K562 (cell line): ENCODE measurements around the gene FCSK. TPM values are rescaled to one million over a fixed set of nuclear protein-coding genes. Genes with fewer than 3 reads are reported as not detected.

Source experiments
- ATAC-seq: fragments of 200-7000 bp; cut with Tn5 transposase; 3 replicates; pipeline ENCODE4 v1.9.1; 2020; ENCODE audit warnings: moderate library complexity
- BruUV-seq: library from RNA; stranded (reverse); fragments of 400-500 nt; replicated peaks from 2 replicates; lab custom pipeline; 2021; lab: Mats Ljungman, UMichigan
- CTCF ChIA-PET: fragments of 300-600 bp; formaldehyde crosslinking; extraction: SDS; loops from one replicate; lab custom pipeline; 2021; ENCODE audit warnings: low intra/inter-chr PET ratio; lab: Yijun Ruan, JAX
- POLR2A ChIA-PET: fragments of 300-600, 350-650 bp; sonication (Branson Sonifier 250); formaldehyde crosslinking; extraction: SDS; loops from one replicate; lab custom pipeline; 2021; ENCODE audit warnings: antibody characterized with exemption, inconsistent platforms; lab: Yijun Ruan, JAX
- DNase-seq, 4 experiments: peaks; one replicate each; pipeline versions ENCODE4 v3.0.0 to v3.0.0-alpha.2; 2011 to 2018; ENCODE audit warnings: low spot score in 3 of 4, mixed read lengths in 3 of 4; ENCODE audit errors: extremely low read depth in 1 of 4
- FAIRE-seq: peaks from 2 replicates; lab custom pipeline; 2011; peaks lifted over from hg19 to GRCh38; lab: Jason Lieb, UNC
- H2AFZ ChIP-seq: 2 replicates; pipeline ENCODE4 v1.6.0; 2011; ENCODE audit warnings: low read depth, low read length, control low read depth, inconsistent platforms
- H3K27ac ChIP-seq: fragments of 200-600 bp; 3 replicates; pipeline ENCODE4 v1.8.0; 2011; ENCODE audit warnings: low read depth, mild to moderate bottlenecking, control low read depth, inconsistent platforms, low read length, moderate library complexity, mixed read lengths; ENCODE audit errors: extremely low read depth
- H3K27me3 ChIP-seq, 2 experiments: fragments of 300-600 bp in 1 of 2; 2 replicates in 1 of 2; 3 replicates in 1 of 2; pipeline versions ENCODE4 v1.6.0 to v1.8.0; 2011; ENCODE audit warnings: inconsistent platforms in 2 of 2, low read length in 2 of 2, mild to moderate bottlenecking in 1 of 2, mixed read lengths in 1 of 2, moderate library complexity in 1 of 2; ENCODE audit not compliant: control insufficient read depth in 2 of 2, insufficient read depth in 2 of 2
- H3K36me3 ChIP-seq: fragments of 300-600 bp; 3 replicates; pipeline ENCODE4 v1.8.0; 2011; ENCODE audit warnings: mild to moderate bottlenecking, low read length, inconsistent platforms; ENCODE audit not compliant: control insufficient read depth, insufficient read depth
- H3K4me1 ChIP-seq, 2 experiments: fragments of 200-600 bp in 1 of 2; replicated peaks in 1 of 2; 2 replicates in 1 of 2; 3 replicates in 1 of 2; pipeline versions ENCODE4 v1.5.1 to v1.8.0; 2011; ENCODE audit warnings: inconsistent platforms in 2 of 2, low read length in 2 of 2, mild to moderate bottlenecking in 1 of 2, mixed read lengths in 1 of 2, moderate library complexity in 1 of 2; ENCODE audit not compliant: control insufficient read depth in 2 of 2, insufficient read depth in 2 of 2
- H3K4me2 ChIP-seq: 2 replicates; pipeline ENCODE4 v1.6.1; 2011; ENCODE audit warnings: low read length, control low read depth, inconsistent platforms, mixed read lengths; ENCODE audit not compliant: insufficient read depth
- H3K4me3 ChIP-seq: fragments of 200-600 bp; sonication (generic), shearing (Covaris generic); 2 replicates; pipeline ENCODE4 v1.5.1; 2016; ENCODE audit warnings: control low read depth, inconsistent platforms
- H3K79me2 ChIP-seq: fragments of 200-600 bp; 3 replicates; pipeline ENCODE4 v1.8.0; 2011; ENCODE audit warnings: low read length, inconsistent platforms; ENCODE audit not compliant: control insufficient read depth, insufficient read depth
- H3K9ac ChIP-seq, 2 experiments: 2 replicates each; pipeline versions ENCODE4 v1.6.0 to v1.6.1; 2011; ENCODE audit warnings: low read depth in 2 of 2, low read length in 2 of 2, control low read depth in 1 of 2, inconsistent platforms in 1 of 2, mild to moderate bottlenecking in 1 of 2, mixed read lengths in 1 of 2; ENCODE audit not compliant: insufficient read depth in 1 of 2
- H3K9me1 ChIP-seq: one replicate; pipeline ENCODE4 v1.6.0; 2011; ENCODE audit warnings: inconsistent platforms, mild to moderate bottlenecking, low read length, moderate library complexity; ENCODE audit not compliant: control insufficient read depth, insufficient read depth
- H3K9me3 ChIP-seq: replicated peaks from 2 replicates; pipeline ENCODE4 v1.5.1; 2011; ENCODE audit warnings: low read depth, low read length, inconsistent platforms; ENCODE audit not compliant: control insufficient read depth, insufficient read depth
- H4K20me1 ChIP-seq: replicated peaks from 2 replicates; pipeline ENCODE4 v1.6.1; 2011; ENCODE audit warnings: low read length, inconsistent platforms, mixed read lengths; ENCODE audit not compliant: control insufficient read depth, insufficient read depth
- CHCHD3 ChIP-seq: fragments of 250-450 bp; sonication (Bioruptor Pico); IDR thresholded peaks from 2 replicates; pipeline ENCODE4 v2.1.2; 2022; ENCODE audit warnings: mild to moderate bottlenecking
- HDAC2 ChIP-seq: fragments of 450-650 bp; IDR thresholded peaks from 2 replicates; pipeline ENCODE4 v1.6.1; 2016; ENCODE audit warnings: mild to moderate bottlenecking
- HNRNPLL ChIP-seq: fragments of 200-400 bp; formaldehyde crosslinking; IDR thresholded peaks from 2 replicates; pipeline ENCODE4 v1.6.1; 2017; ENCODE audit warnings: low read length, low read depth, mild to moderate bottlenecking; ENCODE audit not compliant: poor library complexity, severe bottlenecking
- HOXB6 ChIP-seq: fragments of 250-450 bp; sonication (Bioruptor Pico); IDR thresholded peaks from 2 replicates; pipeline ENCODE4 v1.5.1; 2022; ENCODE audit warnings: mild to moderate bottlenecking, borderline replicate concordance
- IRF2 ChIP-seq: sonication (generic); formaldehyde crosslinking; IDR thresholded peaks from 2 replicates; pipeline ENCODE4 v1.8.1; 2022; ENCODE audit warnings: mild to moderate bottlenecking, missing genetic modification reagents
- MTA1 ChIP-seq: fragments of 450-650 bp; IDR thresholded peaks from 2 replicates; pipeline ENCODE4 v1.6.1; 2017; ENCODE audit warnings: borderline replicate concordance
- TEAD2 ChIP-seq: fragments of 450-650 bp; IDR thresholded peaks from 2 replicates; pipeline ENCODE4 v1.6.1; 2016; ENCODE audit warnings: missing genetic modification characterization, control low read depth, missing compliant biosample characterization
- ZEB2 ChIP-seq: fragments of 450-650 bp; IDR thresholded peaks from 2 replicates; pipeline ENCODE4 v1.6.1; 2016
- ZNF133 ChIP-seq: fragments of 250-450 bp; sonication (Bioruptor Pico); IDR thresholded peaks from 2 replicates; pipeline ENCODE4 v1.4.0; 2020; ENCODE audit warnings: mild to moderate bottlenecking
- ZNF23 ChIP-seq: fragments of 250-450 bp; sonication (Bioruptor Pico); IDR thresholded peaks from 2 replicates; pipeline ENCODE4 v1.4.0; 2020; ENCODE audit warnings: mild to moderate bottlenecking
- ZNF561 ChIP-seq: fragments of 450-650 bp; formaldehyde crosslinking; conservative IDR thresholded peaks from 2 replicates; pipeline ENCODE4 v1.4.0; 2020; ENCODE audit warnings: mild to moderate bottlenecking, moderate library complexity
- ZNF584 ChIP-seq: fragments of 200-800 bp; sonication (Bioruptor generic); IDR thresholded peaks from 2 replicates; pipeline ENCODE4 v1.6.1; 2016; ENCODE audit warnings: low read depth, mild to moderate bottlenecking, missing genetic modification characterization, missing compliant biosample characterization
- WGBS: fragments of 100-300 bp; shearing (Covaris generic); methylation state at CpG from one replicate; pipeline ENCODE4 v1.1.6; 2016; ENCODE audit warnings: low coverage, mixed read lengths; ENCODE audit not compliant: insufficient coverage; ENCODE audit errors: missing lambda C conversion rate; 5-methylcytosine and 5-hydroxymethylcytosine counted together
- in situ Hi-C: fragments of 300-500 bp; cut with MboI; formaldehyde crosslinking; loops from 4 replicates; pipeline ENCODE4 v1.15.0; 2018; ENCODE audit warnings: inconsistent platforms, mixed read lengths
- intact Hi-C: fragments of 100-400 bp; cut with micrococcal nuclease; formaldehyde crosslinking; loops from 2 replicates; pipeline ENCODE4 v1.14.2; 2022
- polyA plus RNA-seq, 8 experiments: library from polyadenylated mRNA; depleted of rRNA in 4 of 8; stranded (reverse) in 5 of 8; unstranded in 3 of 8; fragments of >200 nt; fragmentation: Nextera tagmentation in 2 of 8; fragmentation: Illumina TruSeq in 1 of 8; extraction: Ambion mirVana in 2 of 8; extraction: Trizol in 1 of 8; gene quantifications; 2 replicates each; pipeline versions ENCODE4 v1.2.1 to v1.2.3, GENCODE V29; 2011 to 2014; ENCODE audit warnings: inconsistent platforms in 1 of 8, missing spikeins in 1 of 8
- total RNA-seq, 7 experiments: library from RNA; depleted of rRNA in 6 of 7; stranded (reverse); fragments of >200 nt in 6 of 7; fragmentation: Illumina TruSeq in 2 of 7; extraction: Trizol in 2 of 7; gene quantifications; 2 replicates each; pipeline versions ENCODE4 v1.2.1 to v1.2.3, GENCODE V29; 2011 to 2021; ENCODE audit warnings: low replicate concordance in 1 of 7
- TF ChIP-seq, protein P1 (sequence below): fragments of 450-650 bp; conservative IDR thresholded peaks from 2 replicates; pipeline ENCODE4 v1.6.1; 2016; ENCODE audit warnings: missing genetic modification characterization, low read depth, mild to moderate bottlenecking, missing compliant biosample characterization, moderate library complexity
- TF ChIP-seq, protein P2 (sequence below): fragments of 450-650 bp; IDR thresholded peaks from 2 replicates; pipeline ENCODE4 v1.6.1; 2018; ENCODE audit warnings: mild to moderate bottlenecking, low read depth; ENCODE audit not compliant: partially characterized antibody

Gene FCSK
- total and polyA plus RNA-seq, 9 of the 15 experiments (the other 6 are each of a cell fraction or from before 2014, with no cell fraction given): 0.92 to 18.6 (median 8.3) TPM

- no peak for ATAC-seq
- H3K27me3 ChIP-seq: no peaks in the 10 kb centered on the region
- peak overlapping the region; percentile 15; the same call in 2 of the 3 replicates for H3K27ac ChIP-seq
- H3K79me2 ChIP-seq: peaks cover 96% of the 10 kb centered on the region
- peak in 3 of 4 experiments; percentile 16 to 56 (median 51) for DNase-seq
- no peak for TF ChIP-seq ZNF561
- TF ChIP-seq, protein P1, sequence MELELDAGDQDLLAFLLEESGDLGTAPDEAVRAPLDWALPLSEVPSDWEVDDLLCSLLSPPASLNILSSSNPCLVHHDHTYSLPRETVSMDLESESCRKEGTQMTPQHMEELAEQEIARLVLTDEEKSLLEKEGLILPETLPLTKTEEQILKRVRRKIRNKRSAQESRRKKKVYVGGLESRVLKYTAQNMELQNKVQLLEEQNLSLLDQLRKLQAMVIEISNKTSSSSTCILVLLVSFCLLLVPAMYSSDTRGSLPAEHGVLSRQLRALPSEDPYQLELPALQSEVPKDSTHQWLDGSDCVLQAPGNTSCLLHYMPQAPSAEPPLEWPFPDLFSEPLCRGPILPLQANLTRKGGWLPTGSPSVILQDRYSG: no peak
- no peak for TF ChIP-seq ZNF133 (CRISPR knock-in tag)
- TF ChIP-seq MTA1: no peak
- no peak for TF ChIP-seq ZNF23 (CRISPR knock-in tag)
- no peak for TF ChIP-seq CHCHD3 (CRISPR knock-in tag)
- TF ChIP-seq TEAD2 (tag): no peak
- no peak for TF ChIP-seq HNRNPLL
- TF ChIP-seq HDAC2: no peak
- TF ChIP-seq HOXB6: no peak
- TF ChIP-seq, protein P2, sequence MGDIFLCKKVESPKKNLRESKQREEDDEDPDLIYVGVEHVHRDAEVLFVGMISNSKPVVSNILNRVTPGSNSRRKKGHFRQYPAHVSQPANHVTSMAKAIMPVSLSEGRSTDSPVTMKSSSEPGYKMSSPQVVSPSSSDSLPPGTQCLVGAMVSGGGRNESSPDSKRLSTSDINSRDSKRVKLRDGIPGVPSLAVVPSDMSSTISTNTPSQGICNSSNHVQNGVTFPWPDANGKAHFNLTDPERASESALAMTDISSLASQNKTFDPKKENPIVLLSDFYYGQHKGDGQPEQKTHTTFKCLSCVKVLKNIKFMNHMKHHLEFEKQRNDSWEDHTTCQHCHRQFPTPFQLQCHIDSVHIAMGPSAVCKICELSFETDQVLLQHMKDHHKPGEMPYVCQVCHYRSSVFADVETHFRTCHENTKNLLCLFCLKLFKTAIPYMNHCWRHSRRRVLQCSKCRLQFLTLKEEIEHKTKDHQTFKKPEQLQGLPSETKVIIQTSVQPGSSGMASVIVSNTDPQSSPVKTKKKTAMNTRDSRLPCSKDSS: no peak
- no peak for TF ChIP-seq ZEB2
- no peak for TF ChIP-seq ZNF584 (CRISPR knock-in tag)
- TF ChIP-seq IRF2 (CRISPR knock-in tag): no peak
- peaks cover 82 to 84% of the 10 kb centered on the region in 2 experiments for H3K4me1 ChIP-seq
- no peaks in the 10 kb centered on the region for H3K9me3 ChIP-seq
- in situ Hi-C loops (no loop called here), intact Hi-C loops (no loop called here)
- no peak for FAIRE-seq
- H4K20me1 ChIP-seq: peaks cover 24% of the 10 kb centered on the region
- 22% methylated on average over 7 of the region's 7 CpGs for WGBS
- no TSS peak for BruUV-seq
- peaks cover 22% of the 10 kb centered on the region for H3K9me1 ChIP-seq
- ChIA-PET POLR2A (interaction anchor here (0.6 to 2.6 kb wide), 9 partner anchors 8 to 1231 kb away, joined by 3 to 14 read pairs (median 3); partner anchors contain the start of genes DDX19A, FCSK and SNTB2), CTCF (no interaction called here)
- peak overlapping the region; percentile 20 for H3K4me2 ChIP-seq
- H3K36me3 ChIP-seq: peaks cover 77% of the 10 kb centered on the region
- no peak overlapping the region for H2AFZ ChIP-seq
- no peak overlapping the region for H3K4me3 ChIP-seq
- H3K9ac ChIP-seq: peak overlapping the region in 1 of 2 experiments; percentile 74; a peak in 1 of 4 replicates
These were observed 36.7 kb upstream of the FCSK start for GRCh38 chr16:70417661-70418060.
